HFFc6 (cell line): ENCODE measurements around the gene KCNC3. TPM values are rescaled to one million over a fixed set of nuclear protein-coding genes. Genes with fewer than 3 reads are reported as not detected.

Experiments
- DNase-seq: peaks from one replicate; pipeline ENCODE4 v3.0.0-alpha.2; 2018
- H3K27ac Mint-ChIP-seq: 2 replicates; pipeline ENCODE4 v1.8.0; 2020; ENCODE audit warnings: mild to moderate bottlenecking, mixed read lengths
- H3K27me3 Mint-ChIP-seq: 2 replicates; pipeline ENCODE4 v1.8.0; 2021; ENCODE audit warnings: mild to moderate bottlenecking, moderate library complexity, mixed read lengths; ENCODE audit not compliant: insufficient read depth
- H3K36me3 Mint-ChIP-seq: 2 replicates; pipeline ENCODE4 v1.8.0; 2021; ENCODE audit warnings: low read depth, mixed read lengths
- H3K4me1 Mint-ChIP-seq: 2 replicates; pipeline ENCODE4 v1.8.0; 2020; ENCODE audit warnings: low read depth, mixed read lengths
- H3K4me3 Mint-ChIP-seq: 2 replicates; pipeline ENCODE4 v1.8.0; 2020; ENCODE audit warnings: mild to moderate bottlenecking, moderate library complexity, mixed read lengths
- H3K9me3 Mint-ChIP-seq: 2 replicates; pipeline ENCODE4 v1.8.0; 2020; ENCODE audit warnings: mild to moderate bottlenecking, mixed read lengths
- total RNA-seq, 6 experiments: library from RNA; stranded (reverse); fragmentation: NEBNext Ultra II Directional; extraction: Animal tissue kit (Norgen Biotek cat#: 25700); gene quantifications; 2 replicates in 1 of 6; 3 replicates in 5 of 6; pipeline ENCODE4 v1.2.3, GENCODE V29; 2021
- TF ChIP-seq, protein P1 (sequence below): fragments of 200-600 bp; sonication (generic); IDR thresholded peaks from 2 replicates; pipeline ENCODE4 v1.5.0; 2021; ENCODE audit warnings: antibody characterized with exemption, mild to moderate bottlenecking

The KCNC3 gene
- total RNA-seq, 6 experiments from 2014 or later = not detected

DNA sequence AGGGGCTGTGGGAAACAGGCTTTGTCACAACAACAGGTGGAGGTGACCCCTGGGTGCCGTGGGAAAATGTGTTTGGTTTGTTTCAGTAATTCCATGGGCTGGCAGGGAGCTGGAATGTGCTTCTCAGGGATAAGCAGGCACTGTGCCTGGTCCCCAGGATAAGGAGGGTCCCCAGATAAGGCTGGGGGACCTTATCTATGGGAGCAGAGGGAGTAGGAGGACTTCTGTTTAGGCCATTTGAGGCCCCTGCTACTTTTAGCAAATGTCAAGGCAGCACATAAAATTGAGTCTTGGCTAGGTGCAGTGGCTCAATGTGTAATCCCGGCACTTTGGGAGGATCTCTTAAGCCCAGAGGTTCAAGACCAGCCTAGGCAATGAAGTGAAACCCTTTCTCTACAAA lies 59.5 kb downstream of the KCNC3 start:
- Mint-ChIP-seq H3K9me3 (no peaks in the 10 kb centered on the region), H3K36me3 (no peaks in the 10 kb centered on the region)

DNA sequence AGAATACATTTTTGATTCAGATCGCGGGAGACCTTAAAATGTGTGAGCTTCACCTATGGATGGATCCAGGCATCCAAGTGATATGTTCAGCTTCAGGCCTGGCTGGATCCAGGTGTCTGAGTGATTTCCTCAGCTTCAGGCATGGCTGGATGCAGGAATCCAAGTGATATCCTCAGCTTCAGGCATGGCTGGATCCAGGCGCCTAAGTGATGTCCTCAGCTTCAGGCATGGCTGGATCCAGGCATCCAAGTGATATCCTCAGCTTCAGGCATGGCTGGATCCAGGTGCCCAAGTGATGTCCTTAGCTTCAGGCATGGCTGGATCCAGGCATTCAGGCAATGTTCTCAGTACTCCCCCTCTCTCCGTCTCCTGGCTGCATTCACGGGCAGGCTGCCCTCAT lies 60.7 kb downstream of the KCNC3 start:
- Mint-ChIP-seq H3K4me1 (no peaks in the 10 kb centered on the region), H3K27me3 (no peaks in the 10 kb centered on the region; the same call in none of the 2 replicates), H3K9me3 (no peaks in the 10 kb centered on the region), H3K27ac (no peak overlapping the region), H3K4me3 (no peak overlapping the region), H3K36me3 (no peaks in the 10 kb centered on the region)
- TF ChIP-seq, protein P1, sequence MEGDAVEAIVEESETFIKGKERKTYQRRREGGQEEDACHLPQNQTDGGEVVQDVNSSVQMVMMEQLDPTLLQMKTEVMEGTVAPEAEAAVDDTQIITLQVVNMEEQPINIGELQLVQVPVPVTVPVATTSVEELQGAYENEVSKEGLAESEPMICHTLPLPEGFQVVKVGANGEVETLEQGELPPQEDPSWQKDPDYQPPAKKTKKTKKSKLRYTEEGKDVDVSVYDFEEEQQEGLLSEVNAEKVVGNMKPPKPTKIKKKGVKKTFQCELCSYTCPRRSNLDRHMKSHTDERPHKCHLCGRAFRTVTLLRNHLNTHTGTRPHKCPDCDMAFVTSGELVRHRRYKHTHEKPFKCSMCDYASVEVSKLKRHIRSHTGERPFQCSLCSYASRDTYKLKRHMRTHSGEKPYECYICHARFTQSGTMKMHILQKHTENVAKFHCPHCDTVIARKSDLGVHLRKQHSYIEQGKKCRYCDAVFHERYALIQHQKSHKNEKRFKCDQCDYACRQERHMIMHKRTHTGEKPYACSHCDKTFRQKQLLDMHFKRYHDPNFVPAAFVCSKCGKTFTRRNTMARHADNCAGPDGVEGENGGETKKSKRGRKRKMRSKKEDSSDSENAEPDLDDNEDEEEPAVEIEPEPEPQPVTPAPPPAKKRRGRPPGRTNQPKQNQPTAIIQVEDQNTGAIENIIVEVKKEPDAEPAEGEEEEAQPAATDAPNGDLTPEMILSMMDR = no peak
- DNase-seq = no peak

More for the DNA sequence above, 59.5 kb downstream of the KCNC3 start:
- no peak overlapping the region for H3K4me3 Mint-ChIP-seq
- no peaks in the 10 kb centered on the region; the same call in none of the 2 replicates for H3K27me3 Mint-ChIP-seq
- TF ChIP-seq, protein P1 = no peak
- H3K27ac Mint-ChIP-seq = no peak overlapping the region
- H3K4me1 Mint-ChIP-seq = no peaks in the 10 kb centered on the region
- DNase-seq = no peak

DNA sequence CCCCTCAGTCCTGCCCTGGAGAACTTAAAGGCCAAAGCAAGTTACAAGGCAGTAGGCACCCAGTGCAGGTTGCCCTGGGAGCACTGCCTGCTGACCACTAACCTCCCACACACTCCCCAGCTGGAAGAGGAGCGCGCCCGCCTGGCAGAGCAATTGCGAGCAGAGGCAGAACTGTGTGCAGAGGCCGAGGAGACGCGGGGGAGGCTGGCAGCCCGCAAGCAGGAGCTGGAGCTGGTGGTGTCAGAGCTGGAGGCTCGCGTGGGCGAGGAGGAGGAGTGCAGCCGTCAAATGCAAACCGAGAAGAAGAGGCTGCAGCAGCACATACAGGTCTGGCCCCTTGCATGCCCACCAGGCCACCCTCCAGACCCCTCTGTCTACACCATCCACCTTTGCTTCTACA lies 61.1 kb downstream of the KCNC3 start:
- no peaks in the 10 kb centered on the region for H3K36me3 Mint-ChIP-seq
- H3K9me3 Mint-ChIP-seq = no peaks in the 10 kb centered on the region
- no peak for DNase-seq
- H3K4me3 Mint-ChIP-seq = no peak overlapping the region
- TF ChIP-seq, protein P1 = no peak
- no peaks in the 10 kb centered on the region; the same call in none of the 2 replicates for H3K27me3 Mint-ChIP-seq
- no peaks in the 10 kb centered on the region for H3K4me1 Mint-ChIP-seq
- no peak overlapping the region for H3K27ac Mint-ChIP-seq

DNA sequence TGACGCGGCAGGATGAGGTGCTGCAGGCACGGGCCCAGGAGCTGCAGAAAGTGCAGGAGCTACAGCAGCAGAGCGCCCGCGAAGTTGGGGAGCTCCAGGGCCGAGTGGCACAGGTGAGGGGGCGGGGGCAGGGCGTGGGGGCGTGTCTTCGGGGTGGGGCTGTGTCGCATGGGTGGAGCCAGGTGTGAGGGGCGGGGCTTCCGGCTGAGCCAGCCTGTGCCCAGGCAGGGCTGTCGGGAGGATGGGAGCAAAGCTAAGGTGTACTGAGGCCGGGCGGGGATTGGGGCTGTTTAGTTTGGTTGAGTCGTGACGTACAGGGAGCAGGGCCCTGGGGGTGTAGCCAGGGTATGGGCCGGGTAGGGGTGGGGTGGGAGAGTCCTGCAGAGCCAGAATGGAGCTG lies 62.3 kb downstream of the KCNC3 start:
- no peaks in the 10 kb centered on the region for H3K4me1 Mint-ChIP-seq
- TF ChIP-seq, protein P1 = no peak
- no peak for DNase-seq
- H3K36me3 Mint-ChIP-seq = no peaks in the 10 kb centered on the region
- no peaks in the 10 kb centered on the region for H3K9me3 Mint-ChIP-seq
- no peak overlapping the region for H3K27ac Mint-ChIP-seq
- H3K4me3 Mint-ChIP-seq = no peak overlapping the region
- no peaks in the 10 kb centered on the region; the same call in none of the 2 replicates for H3K27me3 Mint-ChIP-seq

DNA sequence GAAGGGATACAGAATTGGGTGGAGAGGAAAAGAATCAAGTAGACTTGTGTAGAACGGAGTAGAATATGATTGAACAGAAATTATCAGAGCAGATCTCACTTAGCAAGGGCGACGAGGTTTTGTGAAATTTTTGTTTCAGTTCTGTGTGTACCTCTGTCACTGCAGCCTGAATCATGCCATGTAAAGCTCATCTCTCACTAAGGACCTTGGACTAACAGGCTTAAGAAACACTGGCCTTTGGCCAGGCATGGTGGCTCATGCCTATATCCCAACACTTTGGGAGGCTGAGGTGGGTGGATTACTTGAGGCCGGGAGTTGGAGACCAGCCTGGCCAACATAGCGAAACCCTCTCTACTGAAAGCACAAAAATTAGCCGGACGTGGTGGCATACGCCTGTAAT lies 63.1 kb downstream of the KCNC3 start:
- Mint-ChIP-seq H3K4me3 (no peak overlapping the region), H3K36me3 (no peaks in the 10 kb centered on the region), H3K9me3 (no peaks in the 10 kb centered on the region), H3K4me1 (no peaks in the 10 kb centered on the region), H3K27me3 (no peaks in the 10 kb centered on the region; the same call in 1 of the 2 replicates), H3K27ac (no peak overlapping the region)
- no peak for DNase-seq
- TF ChIP-seq, protein P1 = no peak
